OCI-LY7 (cell line): ENCODE data around the gene HUS1B.

Source experiments
- CTCF ChIP-seq: fragments of 200-600 bp; sonication (generic); conservative IDR thresholded peaks from 2 replicates; pipeline ENCODE4 v1.5.1; 2014; ENCODE audit warnings: mild to moderate bottlenecking, antibody characterized with exemption, low read length, moderate library complexity, mixed read lengths
- EZH2phosphoT487 ChIP-seq: fragments of 200-600 bp; sonication (generic); IDR thresholded peaks from 2 replicates; pipeline ENCODE4 v1.6.1; 2018; ENCODE audit warnings: low read depth, borderline replicate concordance, mild to moderate bottlenecking, mixed run types, antibody characterized with exemption, low read length, moderate library complexity, mixed read lengths

DNA sequence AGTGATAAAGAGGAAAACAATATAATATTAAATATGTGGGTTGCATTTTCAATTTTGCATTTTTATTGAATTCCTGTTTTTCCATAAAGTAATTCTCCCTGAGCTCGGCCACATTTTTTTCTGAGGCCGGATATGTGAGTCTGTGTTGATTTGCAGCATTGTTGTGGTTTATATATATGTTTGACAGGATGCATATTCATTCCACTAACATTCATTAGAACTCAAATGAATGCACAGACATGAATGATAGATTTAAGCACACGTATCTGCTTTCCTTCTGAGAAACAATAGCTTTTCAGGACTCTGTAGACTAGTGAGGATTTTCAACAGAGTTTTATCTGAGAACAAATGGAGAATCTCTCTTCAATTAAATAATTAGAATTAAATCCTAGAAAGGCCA, 46.7 kb upstream of the HUS1B start:
- TF ChIP-seq CTCF (no peak), EZH2phosphoT487 (no peak)
